Activated CD8-positive, alpha-beta T cell treated with anti-CD3 and anti-CD28 coated beads for 36 hours (primary cell): Measurements from ENCODE around the gene CDC20B. TPM values are rescaled to one million over a fixed set of nuclear protein-coding genes. Genes with fewer than 3 reads are reported as not detected.

Experiments
- ATAC-seq: fragments of 200-7000 bp; cut with Tn5 transposase; one replicate; pipeline ENCODE4 v1.10.0; 2021; ENCODE audit warnings: mild to moderate bottlenecking, moderate library complexity
- CTCF ChIA-PET: fragments of 350-600 bp; sonication (Branson Sonifier 250); formaldehyde crosslinking; loops from one replicate; lab custom pipeline; 2021; ENCODE audit warnings: antibody characterized with exemption; lab: Charles Lee
- POLR2A ChIA-PET: fragments of 350-600 bp; sonication (Branson Sonifier 250); formaldehyde crosslinking; loops from one replicate; lab custom pipeline; 2021; ENCODE audit warnings: antibody characterized with exemption; lab: Charles Lee
- DNase-seq: peaks from one replicate; pipeline ENCODE4 v3.0.0-alpha.2; 2020
- H3K27ac Mint-ChIP-seq: one replicate; pipeline ENCODE4 v1.8.0; 2021; ENCODE audit warnings: mild to moderate bottlenecking, mixed read lengths
- H3K27me3 Mint-ChIP-seq: one replicate; pipeline ENCODE4 v1.8.0; 2021; ENCODE audit warnings: mixed read lengths
- H3K36me3 Mint-ChIP-seq: one replicate; pipeline ENCODE4 v1.8.0; 2021; ENCODE audit warnings: low read depth, mixed read lengths
- H3K4me1 Mint-ChIP-seq: one replicate; pipeline ENCODE4 v1.8.0; 2021; ENCODE audit warnings: low read depth, mixed read lengths
- H3K4me3 Mint-ChIP-seq: one replicate; pipeline ENCODE4 v1.8.0; 2021; ENCODE audit warnings: mild to moderate bottlenecking, moderate library complexity, mixed read lengths
- H3K9me3 Mint-ChIP-seq: one replicate; pipeline ENCODE4 v1.8.0; 2021; ENCODE audit warnings: mixed read lengths
- CTCF ChIP-seq: fragments of 200-600 bp; IDR thresholded peaks from one replicate; pipeline ENCODE4 v1.8.0; 2022; ENCODE audit warnings: antibody characterized with exemption, mild to moderate bottlenecking
- intact Hi-C: fragments of 100-400 bp; cut with micrococcal nuclease; formaldehyde crosslinking; loops from one replicate; pipeline ENCODE4 v1.10.0; 2022
- total RNA-seq, 2 experiments: library from RNA; stranded (reverse); gene quantifications; one replicate each; pipeline ENCODE4 v1.2.3, GENCODE V29; 2021

The CDC20B gene
- total RNA-seq, 2 experiments from 2014 or later: not detected

- ChIA-PET CTCF (interaction anchor here (1.8 to 2.8 kb wide), 2 partner anchors 190 to 205 kb away, joined by 4 to 19 read pairs; no protein-coding TSS in a partner anchor), POLR2A (no interaction called here)
- no peak for ATAC-seq
- H3K4me1 Mint-ChIP-seq: peaks cover 5% of the 10 kb centered on the region
- DNase-seq: no peak
- H3K9me3 Mint-ChIP-seq: no peaks in the 10 kb centered on the region
- H3K36me3 Mint-ChIP-seq: no peaks in the 10 kb centered on the region
- no peak overlapping the region for H3K27ac Mint-ChIP-seq
- TF ChIP-seq CTCF: no peak
- intact Hi-C loops: loop anchor here (5.0 to 10.0 kb wide), 2 partner anchors 115 to 632 kb away; partner anchors contain the start of gene SNX18
- no peak overlapping the region for H3K4me3 Mint-ChIP-seq
- H3K27me3 Mint-ChIP-seq: peaks cover 11% of the 10 kb centered on the region
These were observed 23.6 kb downstream of the CDC20B start for GRCh38 chr5:55149308-55149795.

- DNase-seq (peak; percentile 89), ATAC-seq (peak; percentile 67)
- no peak overlapping the region for H3K27ac Mint-ChIP-seq
- H3K9me3 Mint-ChIP-seq: no peaks in the 10 kb centered on the region
- H3K27me3 Mint-ChIP-seq: peaks cover 6% of the 10 kb centered on the region
- ChIA-PET POLR2A (no interaction called here), CTCF (interaction anchor here (0.6 to 6.7 kb wide), 50 partner anchors 9 to 675 kb away, joined by 3 to 111 read pairs (median 5); partner anchors contain the start of genes ESM1, GPX8 and GZMK)
- peaks cover 13% of the 10 kb centered on the region for H3K4me1 Mint-ChIP-seq
- intact Hi-C loops: loop anchor here (1.0 to 10.0 kb wide), 4 partner anchors 112 to 629 kb away; partner anchors contain the start of gene SNX18
- no peak overlapping the region for H3K4me3 Mint-ChIP-seq
- peak; percentile 98 for TF ChIP-seq CTCF
- no peaks in the 10 kb centered on the region for H3K36me3 Mint-ChIP-seq
These were observed 26.3 kb downstream of the CDC20B start for GRCh38 chr5:55146543-55147151.

- H3K27ac Mint-ChIP-seq: no peak overlapping the region
- ATAC-seq: no peak
- H3K4me1 Mint-ChIP-seq: peaks cover 19% of the 10 kb centered on the region
- TF ChIP-seq CTCF: no peak
- ChIA-PET CTCF (interaction anchor here (0.6 to 6.7 kb wide), 48 partner anchors 8 to 301 kb away, joined by 3 to 111 read pairs (median 5); partner anchors contain the start of genes ESM1, GPX8 and GZMK), POLR2A (no interaction called here)
- DNase-seq: no peak
- no peak overlapping the region for H3K4me3 Mint-ChIP-seq
- peaks cover 6% of the 10 kb centered on the region for H3K27me3 Mint-ChIP-seq
- intact Hi-C loops: loop anchor here (1.0 to 10.0 kb wide), 4 partner anchors 111 to 629 kb away; partner anchors contain the start of gene SNX18
- no peaks in the 10 kb centered on the region for H3K36me3 Mint-ChIP-seq
- H3K9me3 Mint-ChIP-seq: no peaks in the 10 kb centered on the region
These were observed 26.9 kb downstream of the CDC20B start for GRCh38 chr5:55146080-55146479.

GRCh38 chr5:55143624-55144023 lies 29.4 kb downstream of the CDC20B start:
- intact Hi-C loops: loop anchor here (5.0 to 10.0 kb wide), 2 partner anchors 41 to 109 kb away; partner anchors contain the start of gene GZMA
- ChIA-PET POLR2A (no interaction called here), CTCF (interaction anchor here (1.1 to 6.7 kb wide), 4 partner anchors 10 to 238 kb away, joined by 3 to 111 read pairs (median 20); partner anchors contain the start of gene GPX8)
- Mint-ChIP-seq H3K27ac (no peak overlapping the region), H3K4me3 (no peak overlapping the region), H3K9me3 (no peaks in the 10 kb centered on the region), H3K27me3 (peaks cover 5% of the 10 kb centered on the region), H3K36me3 (no peaks in the 10 kb centered on the region), H3K4me1 (peaks cover 24% of the 10 kb centered on the region)
- ATAC-seq (no peak), DNase-seq (no peak)
- TF ChIP-seq CTCF: no peak
